HepG2 (cell line): ENCODE results near the gene ZNF30. TPM values are rescaled to one million over a fixed set of nuclear protein-coding genes. Genes with fewer than 3 reads are reported as not detected.

Experiments
- ATAD3A ChIP-seq: sonication (generic); formaldehyde crosslinking; IDR thresholded peaks from 2 replicates; pipeline ENCODE4 v1.4.0; 2020; ENCODE audit warnings: missing genetic modification reagents
- CCDC6 ChIP-seq: sonication (generic); formaldehyde crosslinking; IDR thresholded peaks from 2 replicates; pipeline ENCODE4 v1.8.1; 2022; ENCODE audit warnings: mild to moderate bottlenecking, missing genetic modification reagents, moderate library complexity
- FIP1L1 ChIP-seq: fragments of 200-400 bp; formaldehyde crosslinking; IDR thresholded peaks from 2 replicates; pipeline ENCODE4 v1.6.1; 2018; ENCODE audit warnings: low read depth, mild to moderate bottlenecking, low read length, moderate library complexity, borderline replicate concordance; ENCODE audit not compliant: insufficient read depth
- GLI4 ChIP-seq: sonication (generic); formaldehyde crosslinking; IDR thresholded peaks from 2 replicates; pipeline ENCODE4 v1.5.1; 2020; ENCODE audit warnings: missing genetic modification reagents, mild to moderate bottlenecking, moderate library complexity, borderline replicate concordance
- HCFC1 ChIP-seq: fragments of 150-350 bp; IDR thresholded peaks from 2 replicates; pipeline ENCODE4 v1.6.1; 2014; ENCODE audit warnings: low read depth, low read length
- HDAC1 ChIP-seq: sonication (generic); formaldehyde crosslinking; IDR thresholded peaks from 2 replicates; pipeline ENCODE4 v1.5.1; 2020; ENCODE audit warnings: mild to moderate bottlenecking, missing genetic modification reagents
- HOXA9 ChIP-seq: sonication (generic); formaldehyde crosslinking; IDR thresholded peaks from 2 replicates; pipeline ENCODE4 v1.8.1; 2022; ENCODE audit warnings: missing genetic modification reagents, mild to moderate bottlenecking, moderate library complexity, borderline replicate concordance
- JUND ChIP-seq: sonication (generic); formaldehyde crosslinking; IDR thresholded peaks from 2 replicates; pipeline ENCODE4 v1.8.0; 2022; ENCODE audit warnings: mild to moderate bottlenecking, missing genetic modification reagents
- NFRKB ChIP-seq: fragments of 450-650 bp; IDR thresholded peaks from 2 replicates; pipeline ENCODE4 v1.6.1; 2017
- SATB2 ChIP-seq: sonication (generic); formaldehyde crosslinking; IDR thresholded peaks from 2 replicates; pipeline ENCODE4 v1.5.0; 2020; ENCODE audit warnings: missing genetic modification reagents
- TAF1 ChIP-seq: sonication (generic); formaldehyde crosslinking; IDR thresholded peaks from 2 replicates; pipeline ENCODE4 v1.4.0; 2020; ENCODE audit warnings: missing genetic modification reagents
- ZKSCAN1 ChIP-seq: fragments of 150-350 bp; IDR thresholded peaks from 2 replicates; pipeline ENCODE4 v1.6.1; 2014; ENCODE audit warnings: low read length
- ZNF230 ChIP-seq: sonication (generic); formaldehyde crosslinking; IDR thresholded peaks from 2 replicates; pipeline ENCODE4 v1.4.0; 2020; ENCODE audit warnings: mild to moderate bottlenecking, missing genetic modification reagents
- ZNF878 ChIP-seq: sonication (generic); formaldehyde crosslinking; IDR thresholded peaks from 2 replicates; pipeline ENCODE4 v1.8.1; 2023; ENCODE audit warnings: mild to moderate bottlenecking, missing genetic modification reagents, moderate library complexity
- ZSCAN9 ChIP-seq: IDR thresholded peaks from 2 replicates; pipeline ENCODE4 v1.6.1; 2016; ENCODE audit warnings: borderline replicate concordance
- polyA plus RNA-seq, 8 experiments: library from polyadenylated mRNA; depleted of rRNA in 3 of 8; stranded (reverse) in 7 of 8; unstranded in 1 of 8; fragments of >200 nt; fragmentation: Illumina TruSeq in 4 of 8; extraction: Trizol in 4 of 8; gene quantifications; 2 replicates each; pipeline versions ENCODE4 v1.2.1 to v1.2.3, GENCODE V29; 2011 to 2016; ENCODE audit warnings: low read depth in 4 of 8, missing spikeins in 1 of 8, mixed read lengths in 1 of 8; ENCODE audit not compliant: insufficient read depth in 1 of 8
- total RNA-seq, 5 experiments: library from RNA; depleted of rRNA; stranded (reverse); fragments of >200 nt; fragmentation: Illumina TruSeq; extraction: Trizol; gene quantifications; 2 replicates each; pipeline ENCODE4 v1.2.3, GENCODE V29; 2016; ENCODE audit warnings: low read depth in 1 of 5
- TF ChIP-seq, protein P1 (sequence below): sonication (generic); formaldehyde crosslinking; IDR thresholded peaks from 2 replicates; pipeline ENCODE4 v1.4.0; 2020; ENCODE audit warnings: missing genetic modification reagents, mild to moderate bottlenecking, borderline replicate concordance
- TF ChIP-seq, protein P2 (sequence below): sonication (generic); formaldehyde crosslinking; IDR thresholded peaks from 2 replicates; pipeline ENCODE4 v1.5.1; 2020; ENCODE audit warnings: mild to moderate bottlenecking, missing genetic modification reagents
- TF ChIP-seq, protein P3 (sequence below): sonication (generic); formaldehyde crosslinking; IDR thresholded peaks from 2 replicates; pipeline ENCODE4 v1.5.0; 2020; ENCODE audit warnings: missing genetic modification reagents
- TF ChIP-seq, protein P4 (sequence below): fragments of 450-650 bp; IDR thresholded peaks from 2 replicates; pipeline ENCODE4 v1.6.1; 2016

Gene ZNF30
- total and polyA plus RNA-seq, 2 of the 13 experiments (the other 11 are each of a cell fraction or from before 2014, with no cell fraction given), result 2.3 to 4.4 TPM

DNA sequence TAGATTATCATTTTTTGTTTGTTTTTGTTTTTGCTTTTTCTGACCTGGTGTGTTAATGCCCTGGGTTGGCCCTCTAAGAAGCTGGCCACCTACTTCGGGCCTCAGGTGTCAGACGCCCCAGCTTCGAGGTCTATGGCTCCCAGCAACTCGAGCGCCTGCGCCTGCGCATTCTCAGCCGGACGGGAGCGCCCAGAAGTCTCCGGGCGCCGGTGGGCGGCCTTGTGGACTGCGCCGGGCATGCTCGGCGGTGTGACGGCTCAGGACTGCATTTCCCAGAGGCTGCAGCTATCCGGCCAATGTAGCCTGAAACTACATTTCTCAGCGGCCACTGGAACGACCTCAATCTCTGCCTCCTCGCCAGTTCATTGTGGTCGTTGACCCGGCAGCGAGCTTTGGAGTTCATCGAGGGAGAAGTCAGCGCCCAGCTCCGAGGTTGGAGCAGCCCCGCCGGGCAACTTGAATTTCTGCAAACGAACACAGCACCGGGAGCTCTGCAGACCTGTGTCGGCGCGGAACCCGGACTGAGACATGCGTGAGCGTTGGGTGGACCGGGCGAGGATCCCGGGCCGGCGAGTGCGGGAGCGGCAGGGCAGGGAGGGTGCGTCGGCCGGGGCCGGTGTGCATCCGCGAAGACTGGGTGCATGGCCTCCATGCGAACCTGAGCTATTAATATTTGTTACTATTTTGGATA lies at the start of gene ZNF30 (continued):
- TF ChIP-seq, protein P1, sequence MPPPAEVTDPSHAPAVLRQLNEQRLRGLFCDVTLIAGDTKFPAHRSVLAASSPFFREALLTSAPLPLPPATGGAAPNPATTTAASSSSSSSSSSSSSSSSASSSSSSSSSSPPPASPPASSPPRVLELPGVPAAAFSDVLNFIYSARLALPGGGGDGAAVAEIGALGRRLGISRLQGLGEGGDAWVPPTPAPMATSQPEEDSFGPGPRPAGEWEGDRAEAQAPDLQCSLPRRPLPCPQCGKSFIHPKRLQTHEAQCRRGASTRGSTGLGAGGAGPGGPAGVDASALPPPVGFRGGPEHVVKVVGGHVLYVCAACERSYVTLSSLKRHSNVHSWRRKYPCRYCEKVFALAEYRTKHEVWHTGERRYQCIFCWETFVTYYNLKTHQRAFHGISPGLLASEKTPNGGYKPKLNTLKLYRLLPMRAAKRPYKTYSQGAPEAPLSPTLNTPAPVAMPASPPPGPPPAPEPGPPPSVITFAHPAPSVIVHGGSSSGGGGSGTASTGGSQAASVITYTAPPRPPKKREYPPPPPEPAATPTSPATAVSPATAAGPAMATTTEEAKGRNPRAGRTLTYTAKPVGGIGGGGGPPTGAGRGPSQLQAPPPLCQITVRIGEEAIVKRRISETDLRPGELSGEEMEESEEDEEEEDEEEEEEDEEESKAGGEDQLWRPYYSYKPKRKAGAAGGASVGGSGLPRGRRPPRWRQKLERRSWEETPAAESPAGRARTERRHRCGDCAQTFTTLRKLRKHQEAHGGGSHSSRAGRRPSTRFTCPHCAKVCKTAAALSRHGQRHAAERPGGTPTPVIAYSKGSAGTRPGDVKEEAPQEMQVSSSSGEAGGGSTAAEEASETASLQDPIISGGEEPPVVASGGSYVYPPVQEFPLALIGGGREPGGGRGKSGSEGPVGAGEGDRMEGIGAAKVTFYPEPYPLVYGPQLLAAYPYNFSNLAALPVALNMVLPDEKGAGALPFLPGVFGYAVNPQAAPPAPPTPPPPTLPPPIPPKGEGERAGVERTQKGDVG, result peak; percentile 38; the same call in 1 of the 2 replicates
- TF ChIP-seq, protein P2, sequence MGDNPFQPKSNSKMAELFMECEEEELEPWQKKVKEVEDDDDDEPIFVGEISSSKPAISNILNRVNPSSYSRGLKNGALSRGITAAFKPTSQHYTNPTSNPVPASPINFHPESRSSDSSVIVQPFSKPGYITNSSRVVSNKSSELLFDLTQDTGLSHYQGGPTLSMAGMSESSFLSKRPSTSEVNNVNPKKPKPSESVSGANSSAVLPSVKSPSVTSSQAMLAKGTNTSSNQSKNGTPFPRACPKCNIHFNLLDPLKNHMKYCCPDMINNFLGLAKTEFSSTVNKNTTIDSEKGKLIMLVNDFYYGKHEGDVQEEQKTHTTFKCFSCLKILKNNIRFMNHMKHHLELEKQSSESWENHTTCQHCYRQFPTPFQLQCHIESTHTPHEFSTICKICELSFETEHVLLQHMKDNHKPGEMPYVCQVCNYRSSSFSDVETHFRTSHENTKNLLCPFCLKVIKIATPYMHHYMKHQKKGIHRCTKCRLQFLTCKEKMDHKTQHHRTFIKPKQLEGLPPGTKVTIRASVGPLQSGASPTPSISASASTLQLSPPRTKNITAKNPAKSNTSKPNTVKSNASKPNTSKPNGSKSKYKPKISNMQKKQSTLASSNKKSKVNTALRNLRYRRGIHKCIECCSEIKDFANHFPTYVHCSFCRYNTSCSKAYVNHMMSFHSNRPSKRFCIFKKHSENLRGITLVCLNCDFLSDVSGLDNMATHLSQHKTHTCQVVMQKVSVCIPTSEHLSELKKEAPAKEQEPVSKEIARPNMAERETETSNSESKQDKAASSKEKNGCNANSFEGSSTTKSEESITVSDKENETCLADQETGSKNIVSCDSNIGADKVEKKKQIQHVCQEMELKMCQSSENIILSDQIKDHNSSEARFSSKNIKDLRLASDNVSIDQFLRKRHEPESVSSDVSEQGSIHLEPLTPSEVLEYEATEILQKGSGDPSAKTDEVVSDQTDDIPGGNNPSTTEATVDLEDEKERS (CRISPR knock-in tag), result no peak
- TF ChIP-seq HOXA9 (no peak), SATB2 (CRISPR knock-in tag) (peak; percentile 75; the same call in 1 of the 2 replicates), NFRKB (no peak), GLI4 (no peak), TAF1 (peak; percentile 89), CCDC6 (CRISPR knock-in tag) (no peak; the same call in 1 of the 2 replicates), FIP1L1 (no peak), JUND (CRISPR knock-in tag) (no peak), HCFC1 (peak; percentile 62), ZNF230 (peak; percentile 51; the same call in 1 of the 2 replicates), ZKSCAN1 (no peak), ATAD3A (no peak), HDAC1 (CRISPR knock-in tag) (peak; percentile 75), ZNF878 (CRISPR knock-in tag) (peak; percentile 29; the same call in 1 of the 2 replicates), ZSCAN9 (CRISPR knock-in tag) (peak; percentile 78; the same call in 1 of the 2 replicates)
- TF ChIP-seq, protein P3, sequence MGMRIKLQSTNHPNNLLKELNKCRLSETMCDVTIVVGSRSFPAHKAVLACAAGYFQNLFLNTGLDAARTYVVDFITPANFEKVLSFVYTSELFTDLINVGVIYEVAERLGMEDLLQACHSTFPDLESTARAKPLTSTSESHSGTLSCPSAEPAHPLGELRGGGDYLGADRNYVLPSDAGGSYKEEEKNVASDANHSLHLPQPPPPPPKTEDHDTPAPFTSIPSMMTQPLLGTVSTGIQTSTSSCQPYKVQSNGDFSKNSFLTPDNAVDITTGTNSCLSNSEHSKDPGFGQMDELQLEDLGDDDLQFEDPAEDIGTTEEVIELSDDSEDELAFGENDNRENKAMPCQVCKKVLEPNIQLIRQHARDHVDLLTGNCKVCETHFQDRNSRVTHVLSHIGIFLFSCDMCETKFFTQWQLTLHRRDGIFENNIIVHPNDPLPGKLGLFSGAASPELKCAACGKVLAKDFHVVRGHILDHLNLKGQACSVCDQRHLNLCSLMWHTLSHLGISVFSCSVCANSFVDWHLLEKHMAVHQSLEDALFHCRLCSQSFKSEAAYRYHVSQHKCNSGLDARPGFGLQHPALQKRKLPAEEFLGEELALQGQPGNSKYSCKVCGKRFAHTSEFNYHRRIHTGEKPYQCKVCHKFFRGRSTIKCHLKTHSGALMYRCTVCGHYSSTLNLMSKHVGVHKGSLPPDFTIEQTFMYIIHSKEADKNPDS (CRISPR knock-in tag), result no peak
- TF ChIP-seq, protein P4, sequence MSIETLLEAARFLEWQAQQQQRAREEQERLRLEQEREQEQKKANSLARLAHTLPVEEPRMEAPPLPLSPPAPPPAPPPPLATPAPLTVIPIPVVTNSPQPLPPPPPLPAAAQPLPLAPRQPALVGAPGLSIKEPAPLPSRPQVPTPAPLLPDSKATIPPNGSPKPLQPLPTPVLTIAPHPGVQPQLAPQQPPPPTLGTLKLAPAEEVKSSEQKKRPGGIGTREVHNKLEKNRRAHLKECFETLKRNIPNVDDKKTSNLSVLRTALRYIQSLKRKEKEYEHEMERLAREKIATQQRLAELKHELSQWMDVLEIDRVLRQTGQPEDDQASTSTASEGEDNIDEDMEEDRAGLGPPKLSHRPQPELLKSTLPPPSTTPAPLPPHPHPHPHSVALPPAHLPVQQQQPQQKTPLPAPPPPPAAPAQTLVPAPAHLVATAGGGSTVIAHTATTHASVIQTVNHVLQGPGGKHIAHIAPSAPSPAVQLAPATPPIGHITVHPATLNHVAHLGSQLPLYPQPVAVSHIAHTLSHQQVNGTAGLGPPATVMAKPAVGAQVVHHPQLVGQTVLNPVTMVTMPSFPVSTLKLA, result 0 out of 2 replicates have a peak, but pooled peaks have one; percentile 4
